Suppressor macrophage treated with lipopolysaccharide for 1 hour (primary cell): Measurements from ENCODE around the gene DUSP21.
A peak's percentile ranks its signal among the peaks of the same experiment; 100 is the strongest.
"Not testable (repeated sequence)": the region's sequence is repeated elsewhere in the genome, so short reads cannot be mapped to it uniquely, and the experiment has no call there.

Experiments used
- DNase-seq, 3 donors: peaks; one replicate each; pipeline ENCODE4 v3.0.0-alpha.2; 2020 to 2022

Gene DUSP21

GRCh38 chrX:44876767-44877166, 32.9 kb downstream of the DUSP21 start:
- no peak for DNase-seq

- DNase-seq = no peak
These were observed 35.0 kb downstream of the DUSP21 start for GRCh38 chrX:44878780-44879179.

GRCh38 chrX:44881549-44881948, 37.7 kb downstream of the DUSP21 start:
- DNase-seq = no peak

GRCh38 chrX:44882635-44883034, 38.8 kb downstream of the DUSP21 start:
- no peak for DNase-seq

- DNase-seq = no peak
These were observed 41.1 kb downstream of the DUSP21 start for GRCh38 chrX:44884944-44885343.

- peak in 2 of 3 donors; percentile 21 to 32 for DNase-seq
These were observed 46.0 kb downstream of the DUSP21 start for GRCh38 chrX:44889824-44890223.

GRCh38 chrX:44890247-44890646, 46.4 kb downstream of the DUSP21 start:
- no peak for DNase-seq

GRCh38 chrX:44890687-44891086, 46.9 kb downstream of the DUSP21 start:
- not testable (repeated sequence) for DNase-seq

- DNase-seq = no peak
These were observed 47.8 kb downstream of the DUSP21 start for GRCh38 chrX:44891642-44892041.
